ENCODE data around the gene CLN3.
"Not testable (repeated sequence)": the region's sequence is repeated elsewhere in the genome, so short reads cannot be mapped to it uniquely, and the experiment has no call there.

The CLN3 gene

GRCh38 chr16:28513484-28514181 is 21.8 kb upstream of the CLN3 start:
- DNase-seq = no peak

- no peak for DNase-seq
These were observed 20.2 kb upstream of the CLN3 start for GRCh38 chr16:28511801-28512789.

GRCh38 chr16:28511031-28511430 is 19.2 kb upstream of the CLN3 start:
- DNase-seq = no peak

DNA sequence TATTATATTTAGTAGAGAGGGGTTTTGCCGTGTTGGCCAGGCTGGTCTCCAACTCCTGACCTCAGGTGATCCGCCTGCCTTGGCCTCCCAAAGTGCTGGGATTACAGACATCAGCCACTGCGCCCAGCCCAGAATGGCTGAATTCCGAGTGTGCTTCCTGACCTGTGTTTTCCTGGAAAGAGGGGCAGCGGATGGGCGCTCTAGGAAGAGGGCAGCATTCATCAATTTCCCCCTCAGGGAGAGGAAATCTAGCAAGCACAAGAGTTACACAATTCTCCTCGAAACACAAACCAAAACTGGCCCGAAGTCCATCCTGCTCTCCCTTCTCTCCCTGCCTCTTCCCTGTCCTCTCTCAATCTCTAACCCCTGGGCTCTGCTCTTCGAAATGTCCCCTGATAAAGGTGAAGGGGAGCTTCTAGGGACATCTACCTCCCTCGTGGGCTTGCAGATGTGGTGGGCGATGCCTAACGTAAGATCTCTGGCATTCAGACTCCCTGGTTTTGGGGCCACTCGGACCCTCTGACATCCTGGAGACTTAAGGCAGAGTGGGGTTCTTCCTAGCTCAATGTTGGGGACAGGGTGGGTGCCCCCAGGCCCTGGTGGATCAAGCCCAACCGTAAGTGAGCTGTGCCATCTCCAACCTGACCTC is 13.7 kb upstream of the CLN3 start:
- DNase-seq = no peak

DNA sequence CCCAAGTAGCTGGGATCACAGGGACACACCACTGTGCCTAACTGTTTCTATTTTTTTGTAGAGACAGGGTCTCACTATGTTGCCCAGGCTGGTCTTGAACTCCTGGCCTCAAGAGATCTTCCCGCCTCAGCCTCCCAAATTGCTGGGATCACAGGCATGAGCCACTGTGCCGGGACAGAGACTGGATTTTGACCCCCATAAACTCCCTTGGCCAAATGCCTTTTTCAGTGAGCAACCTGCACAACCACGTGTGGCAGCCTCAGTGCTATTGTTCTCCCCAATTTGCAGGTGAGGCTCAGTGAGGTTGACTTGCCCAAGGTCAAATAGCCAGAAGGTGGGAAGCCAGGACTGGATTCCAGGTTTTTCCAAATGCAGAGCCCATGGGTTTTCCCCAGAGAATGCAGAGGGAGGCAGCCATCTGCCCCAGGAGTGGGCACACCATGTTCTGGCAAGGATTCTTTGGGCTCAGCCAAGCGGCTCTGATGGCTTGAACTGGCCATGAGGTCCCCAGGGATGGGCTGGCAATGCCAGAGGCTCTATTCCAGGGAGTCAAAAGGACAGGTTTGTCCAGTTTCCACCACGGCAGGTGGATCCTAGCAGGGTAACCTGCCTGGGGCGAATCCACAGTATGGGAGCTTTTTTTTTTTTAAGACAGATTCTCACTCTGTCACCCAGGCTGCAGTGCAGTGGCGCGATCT is 13.0 kb upstream of the CLN3 start:
- no peak for DNase-seq

- no peak for DNase-seq
These were observed 11.8 kb upstream of the CLN3 start for GRCh38 chr16:28503470-28504259.

GRCh38 chr16:28502290-28502689 is 10.4 kb upstream of the CLN3 start:
- no peak for DNase-seq

DNA sequence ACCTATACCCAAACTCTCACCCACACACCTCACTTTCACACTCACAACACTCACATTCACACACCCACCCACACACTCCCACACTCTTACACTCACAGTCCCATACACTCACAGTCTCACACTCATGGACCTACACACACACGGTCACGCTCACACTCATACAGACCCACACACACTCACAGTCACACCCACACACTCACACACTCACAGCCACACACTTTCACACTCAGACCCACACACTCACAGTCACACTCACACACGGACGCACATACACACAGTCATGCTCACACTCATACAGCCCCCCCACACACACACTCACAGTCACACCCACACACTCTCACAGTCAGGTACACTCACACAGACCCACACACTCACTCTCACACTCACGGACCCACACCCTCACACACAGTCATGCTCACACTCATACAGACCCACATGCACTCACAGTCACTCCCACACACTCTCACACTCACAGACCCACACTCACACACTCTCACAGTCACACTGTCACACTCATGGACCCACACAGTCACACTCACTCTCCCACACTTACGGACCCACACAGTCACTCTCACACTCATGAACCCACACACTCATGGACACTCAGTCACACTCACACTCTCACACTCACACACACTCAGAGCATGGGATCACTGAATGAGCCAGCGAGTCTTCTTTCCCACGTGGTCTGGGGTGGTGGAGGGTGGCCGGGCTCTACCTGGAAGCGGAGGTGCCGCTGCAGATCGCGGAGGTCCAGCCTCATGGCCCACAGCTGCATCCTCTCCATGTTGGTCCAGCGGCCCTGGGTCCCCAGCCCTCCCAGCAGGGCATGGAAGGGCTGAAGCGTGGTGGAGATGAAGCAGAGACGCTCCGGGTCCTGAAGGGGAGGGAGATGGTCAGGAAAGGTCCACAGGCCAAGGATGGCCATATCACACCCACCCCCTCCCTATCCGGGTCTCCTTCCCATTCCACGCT is 9.7 kb upstream of the CLN3 start:
- DNase-seq = no peak

GRCh38 chr16:28500476-28501180 is 8.8 kb upstream of the CLN3 start:
- not testable (repeated sequence) for DNase-seq

- DNase-seq = no peak
These were observed 8.0 kb upstream of the CLN3 start for GRCh38 chr16:28499854-28500253.

GRCh38 chr16:28498666-28499381 is 7.0 kb upstream of the CLN3 start:
- no peak for DNase-seq

DNA sequence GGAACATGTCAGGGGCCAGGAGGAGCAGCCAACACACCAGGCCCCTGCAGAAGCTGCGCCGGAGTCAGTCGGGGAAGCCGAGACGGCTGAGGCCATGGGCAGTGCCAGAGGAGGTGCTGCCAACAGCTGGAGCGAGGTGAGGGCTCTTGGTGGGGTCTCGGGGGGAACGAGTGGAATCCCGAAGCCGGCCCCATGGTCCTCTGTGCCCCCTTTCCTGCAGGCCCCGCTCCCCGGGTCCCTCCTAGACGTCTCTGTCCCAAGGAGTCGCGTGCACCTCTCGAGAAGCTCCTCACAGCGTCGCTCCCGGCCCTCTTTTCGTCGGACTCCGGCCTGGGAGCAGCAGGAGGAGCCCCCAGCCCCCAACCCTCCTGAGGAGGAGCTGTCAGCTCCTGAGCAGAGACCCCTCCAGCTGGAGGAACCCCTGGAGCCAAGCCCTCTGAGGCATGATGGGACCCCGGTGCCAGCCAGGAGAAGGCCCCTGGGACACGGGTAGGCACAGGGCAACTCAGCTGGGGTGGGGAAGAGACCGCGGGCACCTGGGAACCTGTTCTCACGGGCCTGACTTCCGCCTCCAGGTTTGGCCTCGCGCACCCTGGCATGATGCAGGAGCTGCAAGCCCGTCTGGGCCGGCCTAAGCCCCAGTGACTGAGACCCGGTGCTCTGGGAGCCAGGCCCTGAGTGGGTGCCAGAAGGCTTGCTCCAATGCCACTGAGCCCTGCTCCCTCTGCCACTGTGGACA is 6.2 kb upstream of the CLN3 start:
- DNase-seq = no peak

DNA sequence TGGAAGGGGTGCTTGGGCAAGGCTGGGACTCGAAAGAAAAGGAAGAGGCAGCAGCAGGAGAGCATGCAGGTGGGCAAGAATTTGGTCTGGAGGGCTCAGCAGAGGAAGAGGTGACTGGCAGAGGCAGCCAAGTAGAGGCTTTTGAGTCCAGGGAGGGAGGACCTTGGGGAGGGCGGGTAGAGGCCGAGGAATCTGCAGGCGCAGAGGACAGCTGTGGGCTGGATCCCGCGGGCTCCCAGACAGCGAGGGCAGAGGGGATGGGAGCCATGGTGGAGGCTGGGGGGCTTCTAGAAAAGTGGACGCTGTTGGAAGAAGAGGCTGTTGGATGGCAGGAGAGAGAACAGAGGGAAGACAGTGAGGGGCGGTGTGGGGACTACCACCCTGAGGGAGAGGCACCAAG is 5.5 kb upstream of the CLN3 start:
- no peak for DNase-seq

GRCh38 chr16:28496844-28497243 is 5.0 kb upstream of the CLN3 start:
- no peak for DNase-seq

- no peak for DNase-seq
These were observed 4.2 kb upstream of the CLN3 start for GRCh38 chr16:28495795-28496749.

DNA sequence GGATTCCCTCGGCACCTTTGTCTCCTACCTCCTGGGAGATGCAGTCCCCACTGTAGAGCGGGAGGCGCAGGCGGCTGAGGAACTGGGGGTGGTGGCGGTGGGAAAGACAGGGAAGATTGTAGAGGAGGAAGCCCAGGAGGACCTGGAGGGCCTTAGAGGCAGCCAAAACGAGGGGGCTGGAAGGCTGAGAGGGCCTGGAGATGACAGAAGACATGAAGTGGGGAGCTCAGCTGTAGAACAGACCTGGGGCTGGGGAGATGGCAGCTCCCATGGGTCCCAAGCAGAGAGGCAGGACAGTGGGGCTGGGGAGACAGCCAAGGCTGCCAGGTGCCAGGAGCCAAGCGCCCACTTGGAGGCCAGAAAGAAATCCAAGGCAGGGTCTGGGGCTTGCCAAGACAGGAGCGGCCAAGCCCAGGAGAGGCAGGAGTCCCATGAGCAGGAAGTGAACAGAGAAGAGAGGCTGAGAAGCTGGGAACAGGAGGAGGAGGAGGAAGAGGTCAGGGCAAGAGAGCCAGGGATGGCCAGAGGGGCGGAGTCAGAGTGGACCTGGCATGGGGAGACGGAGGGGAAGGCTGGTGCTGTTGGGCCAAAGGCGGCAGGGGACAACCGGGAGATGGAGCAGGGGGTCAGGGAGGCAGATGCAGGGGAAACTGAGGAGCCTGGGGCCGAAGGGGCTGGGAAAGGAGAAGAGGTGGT is 3.4 kb upstream of the CLN3 start:
- no peak for DNase-seq

Data from NCI-H510A treated with DMSO at 0.1 percent for 48 hours (cell line).